22Rv1 (cell line): Measurements from ENCODE around the gene BLTP3A.
"Not testable (repeated sequence)": the region's sequence is repeated elsewhere in the genome, so short reads cannot be mapped to it uniquely, and the experiment has no call there.

Experiments used
- ZFX ChIP-seq: fragments of 450-650 bp; IDR thresholded peaks from 2 replicates; pipeline ENCODE4 v1.6.1; 2017; ENCODE audit warnings: antibody characterized with exemption, borderline replicate concordance
- TF ChIP-seq, protein P1 (sequence below): fragments of 450-650 bp; IDR thresholded peaks from 2 replicates; pipeline ENCODE4 v1.5.1; 2017; ENCODE audit warnings: mild to moderate bottlenecking

DNA sequence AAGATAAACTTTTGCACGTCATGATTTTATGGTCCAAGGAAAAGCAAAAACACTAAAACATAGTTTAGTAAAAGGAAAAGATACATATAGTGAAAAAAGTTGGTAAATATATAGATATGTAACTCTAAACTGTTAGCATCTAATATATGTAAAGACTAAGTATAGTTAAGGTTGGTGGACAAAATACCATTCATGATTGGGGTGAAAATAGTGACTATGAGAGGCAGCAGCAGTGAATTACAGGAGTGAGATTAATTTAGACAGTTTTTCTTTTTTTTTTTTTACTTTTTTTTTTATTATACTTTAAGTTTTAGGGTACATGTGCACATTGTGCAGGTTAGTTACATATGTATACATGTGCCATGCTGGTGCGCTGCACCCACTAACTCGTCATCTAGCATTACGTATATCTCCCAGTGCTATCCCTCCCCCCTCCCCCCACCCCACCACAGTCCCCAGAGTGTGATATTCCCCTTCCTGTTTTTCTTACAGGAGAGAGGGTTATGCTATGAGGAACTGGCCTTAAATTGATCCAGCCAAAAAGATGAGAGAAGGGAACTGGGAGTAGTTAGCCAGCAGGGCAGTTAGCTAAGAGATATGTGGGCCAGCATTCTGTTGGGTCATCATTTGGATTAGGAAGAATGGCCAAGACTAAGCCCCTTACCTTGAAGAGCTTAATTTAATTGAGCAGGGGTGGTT is 27.1 kb downstream of the BLTP3A start:
- TF ChIP-seq, protein P1, sequence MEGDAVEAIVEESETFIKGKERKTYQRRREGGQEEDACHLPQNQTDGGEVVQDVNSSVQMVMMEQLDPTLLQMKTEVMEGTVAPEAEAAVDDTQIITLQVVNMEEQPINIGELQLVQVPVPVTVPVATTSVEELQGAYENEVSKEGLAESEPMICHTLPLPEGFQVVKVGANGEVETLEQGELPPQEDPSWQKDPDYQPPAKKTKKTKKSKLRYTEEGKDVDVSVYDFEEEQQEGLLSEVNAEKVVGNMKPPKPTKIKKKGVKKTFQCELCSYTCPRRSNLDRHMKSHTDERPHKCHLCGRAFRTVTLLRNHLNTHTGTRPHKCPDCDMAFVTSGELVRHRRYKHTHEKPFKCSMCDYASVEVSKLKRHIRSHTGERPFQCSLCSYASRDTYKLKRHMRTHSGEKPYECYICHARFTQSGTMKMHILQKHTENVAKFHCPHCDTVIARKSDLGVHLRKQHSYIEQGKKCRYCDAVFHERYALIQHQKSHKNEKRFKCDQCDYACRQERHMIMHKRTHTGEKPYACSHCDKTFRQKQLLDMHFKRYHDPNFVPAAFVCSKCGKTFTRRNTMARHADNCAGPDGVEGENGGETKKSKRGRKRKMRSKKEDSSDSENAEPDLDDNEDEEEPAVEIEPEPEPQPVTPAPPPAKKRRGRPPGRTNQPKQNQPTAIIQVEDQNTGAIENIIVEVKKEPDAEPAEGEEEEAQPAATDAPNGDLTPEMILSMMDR: not testable (repeated sequence)
- TF ChIP-seq ZFX: not testable (repeated sequence)
